AG04450 (cell line): Measurements from ENCODE around the gene MSH4. TPM values are rescaled to one million over a fixed set of nuclear protein-coding genes. Genes with fewer than 3 reads are reported as not detected.
"Not testable (repeated sequence)": the region's sequence is repeated elsewhere in the genome, so short reads cannot be mapped to it uniquely, and the experiment has no call there.

Experiments used
- CTCF ChIA-PET: fragments of 300-600, 350-600 bp; formaldehyde crosslinking; extraction: SDS; loops from one replicate; lab custom pipeline; 2022; ENCODE audit warnings: antibody characterized with exemption, inconsistent platforms; lab: Charles Lee
- POLR2A ChIA-PET: fragments of 350-600 bp; formaldehyde crosslinking; extraction: SDS; loops from one replicate; lab custom pipeline; 2021; ENCODE audit warnings: antibody characterized with exemption, inconsistent platforms; lab: Yijun Ruan, JAX
- DNase-seq: peaks from one replicate; pipeline ENCODE4 v3.0.0-alpha.2; 2011; ENCODE audit warnings: low read depth, low spot score
- H3K27ac ChIP-seq: one replicate; pipeline ENCODE4 v1.5.1; 2012; ENCODE audit warnings: low read depth, low read length, control low read depth
- H3K27me3 ChIP-seq: one replicate; pipeline ENCODE4 v1.6.0; 2012; ENCODE audit warnings: low read length; ENCODE audit not compliant: control insufficient read depth, insufficient read depth
- H3K4me3 ChIP-seq: 2 replicates; pipeline ENCODE4 v1.5.1; 2011; ENCODE audit warnings: mild to moderate bottlenecking, low read depth, low read length, control low read depth
- H3K9me3 ChIP-seq: 2 replicates; pipeline ENCODE4 v1.5.1; 2012; ENCODE audit warnings: low read length; ENCODE audit not compliant: control insufficient read depth, insufficient read depth
- polyA plus RNA-seq: library from polyadenylated mRNA; depleted of rRNA; stranded (reverse); fragments of >200 nt; gene quantifications from 2 replicates; pipeline ENCODE4 v1.2.3, GENCODE V29; 2011
- TF ChIP-seq, protein P1 (sequence below): IDR thresholded peaks from 2 replicates; pipeline ENCODE4 v1.5.1; 2011; ENCODE audit warnings: low read depth, low read length, control low read depth, inconsistent platforms

Gene MSH4
- polyA plus RNA-seq, 1 experiment, result 0.04 TPM

DNA sequence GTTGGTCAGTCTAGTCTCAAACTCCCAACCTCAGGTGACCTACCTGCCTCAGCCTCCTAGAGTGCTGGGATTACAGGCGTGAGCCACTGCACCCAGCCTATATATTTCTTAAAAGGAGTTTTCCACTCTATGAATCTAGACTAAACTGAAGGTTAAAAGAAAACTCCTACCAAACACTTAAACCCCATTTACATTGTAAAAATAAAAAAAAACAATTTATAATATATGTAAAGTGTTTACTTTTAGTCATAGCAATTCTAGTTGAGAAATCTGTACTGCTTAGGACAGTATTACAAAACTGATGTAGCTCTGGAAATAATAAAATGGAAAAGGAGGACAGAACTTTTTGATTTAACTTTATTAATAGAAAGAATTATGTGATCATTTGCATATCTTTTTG lies 126.0 kb downstream of the MSH4 start:
- CTCF ChIA-PET, result no interaction called here
- no peak for DNase-seq
- POLR2A ChIA-PET, result no interaction called here
- Histone ChIP-seq H3K27me3 (no peaks in the 10 kb centered on the region), H3K27ac (no peak overlapping the region), H3K4me3 (no peak overlapping the region), H3K9me3 (no peaks in the 10 kb centered on the region)
- TF ChIP-seq, protein P1, sequence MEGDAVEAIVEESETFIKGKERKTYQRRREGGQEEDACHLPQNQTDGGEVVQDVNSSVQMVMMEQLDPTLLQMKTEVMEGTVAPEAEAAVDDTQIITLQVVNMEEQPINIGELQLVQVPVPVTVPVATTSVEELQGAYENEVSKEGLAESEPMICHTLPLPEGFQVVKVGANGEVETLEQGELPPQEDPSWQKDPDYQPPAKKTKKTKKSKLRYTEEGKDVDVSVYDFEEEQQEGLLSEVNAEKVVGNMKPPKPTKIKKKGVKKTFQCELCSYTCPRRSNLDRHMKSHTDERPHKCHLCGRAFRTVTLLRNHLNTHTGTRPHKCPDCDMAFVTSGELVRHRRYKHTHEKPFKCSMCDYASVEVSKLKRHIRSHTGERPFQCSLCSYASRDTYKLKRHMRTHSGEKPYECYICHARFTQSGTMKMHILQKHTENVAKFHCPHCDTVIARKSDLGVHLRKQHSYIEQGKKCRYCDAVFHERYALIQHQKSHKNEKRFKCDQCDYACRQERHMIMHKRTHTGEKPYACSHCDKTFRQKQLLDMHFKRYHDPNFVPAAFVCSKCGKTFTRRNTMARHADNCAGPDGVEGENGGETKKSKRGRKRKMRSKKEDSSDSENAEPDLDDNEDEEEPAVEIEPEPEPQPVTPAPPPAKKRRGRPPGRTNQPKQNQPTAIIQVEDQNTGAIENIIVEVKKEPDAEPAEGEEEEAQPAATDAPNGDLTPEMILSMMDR, result no peak

DNA sequence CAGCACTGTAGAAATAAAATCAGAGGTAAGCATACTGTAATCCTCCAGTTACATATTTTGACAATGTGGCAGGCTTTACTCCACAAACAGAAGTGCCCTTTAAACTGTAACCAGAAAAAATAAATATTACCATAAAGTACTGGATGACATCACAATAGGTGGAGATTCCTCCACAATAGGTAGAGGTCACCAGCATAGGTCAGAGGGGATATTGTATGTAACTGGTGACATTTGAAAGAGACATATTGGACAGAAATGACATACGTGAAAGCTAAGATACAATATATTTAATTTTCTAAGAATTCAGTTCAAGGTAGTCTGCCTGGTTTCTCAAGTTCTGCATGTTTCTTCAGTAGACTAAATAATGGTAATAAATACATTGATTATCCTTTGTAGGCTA lies 135.6 kb downstream of the MSH4 start, which contains the start of gene ASB17:
Gene ASB17 (minus strand): TSS at position 101 of the 400 bp plus-strand sequence. CDS start 113 bp downstream, outside the sequence.
- no peak for DNase-seq
- POLR2A ChIA-PET, result no interaction called here
- CTCF ChIA-PET, result interaction anchor here (0.6 kb wide), 1 partner anchor 1198 kb away, joined by 4 read pairs; no protein-coding TSS in a partner anchor
- no peaks in the 10 kb centered on the region for H3K27me3 ChIP-seq
- TF ChIP-seq, protein P1, result no peak
- no peaks in the 10 kb centered on the region for H3K9me3 ChIP-seq
- H3K27ac ChIP-seq, result no peak within 1 kb of the TSS
- no peak within 1 kb of the TSS for H3K4me3 ChIP-seq

DNA sequence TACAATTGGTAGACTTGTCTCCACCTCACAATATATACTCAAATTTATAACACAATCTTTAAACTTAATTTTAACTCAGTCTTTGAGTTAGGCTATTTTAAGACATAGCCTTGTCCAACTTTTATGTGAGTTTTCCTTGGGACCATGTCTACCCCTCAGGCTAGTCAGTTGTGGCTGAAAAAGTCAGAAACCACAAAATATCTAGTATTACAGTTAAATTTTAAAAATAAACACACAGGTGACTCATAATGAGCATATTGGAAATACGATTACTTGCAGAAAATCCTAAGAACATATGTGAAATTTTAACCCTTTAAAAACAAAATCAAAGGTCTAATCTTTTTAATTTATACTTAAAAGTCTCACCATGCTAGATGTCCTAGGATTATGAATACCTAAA lies 140.4 kb downstream of the MSH4 start:
- ChIA-PET CTCF (no interaction called here), POLR2A (no interaction called here)
- Histone ChIP-seq H3K27me3 (no peaks in the 10 kb centered on the region), H3K4me3 (no peak overlapping the region), H3K27ac (no peak overlapping the region), H3K9me3 (no peaks in the 10 kb centered on the region)
- peak; percentile 15 for DNase-seq
- TF ChIP-seq, protein P1, result no peak

DNA sequence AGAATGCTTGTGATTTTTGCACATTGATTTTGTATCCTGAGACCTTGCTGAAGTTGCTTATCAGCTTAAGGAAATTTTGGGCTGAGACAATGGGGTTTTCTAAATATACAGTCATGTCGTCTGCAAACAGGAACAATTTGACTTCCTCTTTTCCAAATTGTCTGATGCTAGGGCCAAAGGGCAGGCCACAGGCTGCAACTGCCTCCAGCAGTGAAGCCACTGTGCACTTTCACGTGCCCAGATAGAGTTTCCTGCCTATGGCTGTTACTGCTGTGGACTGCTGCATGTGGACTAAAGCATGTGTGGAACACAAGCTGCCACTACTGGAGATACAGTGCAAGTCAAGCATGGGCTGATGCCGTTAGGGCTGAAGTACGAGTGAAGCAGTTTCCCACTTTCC lies 146.4 kb downstream of the MSH4 start:
- DNase-seq, H3K9me3 ChIP-seq, H3K4me3 ChIP-seq, H3K27ac ChIP-seq, CTCF ChIA-PET, POLR2A ChIA-PET, H3K27me3 ChIP-seq: not testable (repeated sequence)

DNA sequence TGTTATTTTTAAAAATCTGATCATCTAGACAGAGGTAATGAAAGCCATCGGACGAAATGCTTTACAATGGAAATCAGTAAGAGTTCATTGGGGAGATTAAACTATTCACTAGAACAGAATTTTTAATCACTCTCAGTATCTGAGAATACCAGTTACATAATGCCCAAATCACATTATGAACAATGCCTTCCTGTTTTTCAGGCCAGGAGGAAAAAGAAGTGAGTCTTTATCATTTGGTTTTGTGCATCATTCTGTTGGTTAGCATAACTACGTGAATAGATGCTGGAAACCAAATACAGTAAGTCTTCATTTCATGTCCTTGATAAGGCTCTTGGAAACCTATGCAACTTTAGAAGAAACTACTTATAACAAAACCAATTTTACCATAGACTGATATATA lies 153.5 kb downstream of the MSH4 start:
- CTCF ChIA-PET, result no interaction called here
- Histone ChIP-seq H3K4me3 (no peak overlapping the region), H3K27me3 (no peaks in the 10 kb centered on the region), H3K27ac (no peak overlapping the region), H3K9me3 (no peaks in the 10 kb centered on the region)
- TF ChIP-seq, protein P1, result no peak
- no peak for DNase-seq
- POLR2A ChIA-PET, result no interaction called here

DNA sequence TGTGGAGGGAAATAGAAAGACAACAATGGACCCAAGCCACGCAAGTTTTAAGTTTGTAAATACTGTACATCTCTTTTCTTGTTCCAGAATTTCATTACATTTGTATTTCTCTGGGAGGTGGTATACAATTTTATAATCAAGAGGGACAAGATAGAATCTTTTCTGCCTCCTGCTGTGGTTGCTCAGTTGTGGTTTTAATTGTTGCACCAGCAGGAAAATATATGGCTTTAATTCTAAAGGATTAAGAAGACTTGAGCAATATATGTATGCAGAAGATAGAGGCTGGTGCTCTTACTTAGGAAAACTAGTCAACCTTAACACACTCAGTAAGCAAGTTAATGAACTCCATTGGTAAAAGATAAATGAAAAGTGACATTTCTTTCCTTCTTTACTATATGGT lies 155.3 kb downstream of the MSH4 start:
- ChIA-PET POLR2A (no interaction called here), CTCF (no interaction called here)
- no peak overlapping the region for H3K4me3 ChIP-seq
- no peak for DNase-seq
- TF ChIP-seq, protein P1, result no peak
- no peak overlapping the region for H3K27ac ChIP-seq
- no peaks in the 10 kb centered on the region for H3K27me3 ChIP-seq
- H3K9me3 ChIP-seq, result no peaks in the 10 kb centered on the region
